HG03378 (cell line): ENCODE results near the gene SULF2.

Source experiments
- ATAC-seq: cut with Tn5 transposase; IDR thresholded peaks from one replicate; pipeline ENCODE4 v1.9.1; 2021; ENCODE audit warnings: mild to moderate bottlenecking, moderate library complexity; ENCODE audit not compliant: unreplicated experiment

SULF2 gene

DNA sequence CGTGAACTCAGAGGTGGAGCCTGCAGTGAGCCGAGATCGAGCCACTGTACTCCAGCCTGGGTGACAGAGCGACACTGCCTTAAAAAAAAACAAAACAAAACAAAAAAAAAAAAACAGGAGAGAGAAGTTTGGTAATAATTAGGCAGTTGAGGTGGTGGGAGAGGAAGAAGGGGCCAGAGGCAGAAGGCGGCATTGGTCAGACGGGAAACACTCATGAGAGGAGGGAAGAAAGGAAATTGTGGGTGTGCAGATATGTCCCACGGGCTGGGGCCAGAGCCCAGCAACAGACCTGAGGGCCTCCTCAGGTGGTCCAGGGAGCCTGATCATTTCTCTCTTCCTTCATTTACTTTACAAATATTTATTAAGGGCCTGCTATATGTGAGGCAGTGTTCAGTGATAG, 20.0 kb downstream of the SULF2 start:
- ATAC-seq: no peak

DNA sequence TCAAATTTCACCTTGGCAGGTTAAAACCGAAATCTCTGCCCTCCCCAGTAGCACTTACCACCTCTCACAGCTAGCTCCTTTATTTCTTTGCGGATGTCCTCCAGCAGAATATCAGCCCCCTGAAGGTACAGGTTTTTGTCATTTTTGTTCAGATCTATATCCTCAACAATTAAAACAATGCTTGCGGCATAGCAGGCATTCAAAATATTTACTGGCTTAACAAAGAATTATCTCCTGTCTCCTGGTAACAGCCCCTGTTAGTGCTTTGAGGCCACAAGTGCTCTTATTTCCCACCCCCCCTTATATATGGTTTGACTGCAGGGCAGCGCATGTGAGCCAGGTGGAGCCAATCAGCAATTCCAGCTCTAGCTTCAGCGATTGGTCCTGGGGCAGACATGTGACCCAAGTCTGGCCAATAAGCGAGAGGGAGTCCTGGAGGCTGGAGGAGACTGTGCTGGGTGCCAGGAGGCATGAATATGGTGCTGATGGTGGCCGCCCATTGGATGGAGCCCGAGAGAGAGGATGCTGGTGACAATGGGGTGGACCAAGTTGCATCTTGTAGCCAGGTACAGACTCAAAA, 21.0 kb downstream of the SULF2 start:
- no peak for ATAC-seq

DNA sequence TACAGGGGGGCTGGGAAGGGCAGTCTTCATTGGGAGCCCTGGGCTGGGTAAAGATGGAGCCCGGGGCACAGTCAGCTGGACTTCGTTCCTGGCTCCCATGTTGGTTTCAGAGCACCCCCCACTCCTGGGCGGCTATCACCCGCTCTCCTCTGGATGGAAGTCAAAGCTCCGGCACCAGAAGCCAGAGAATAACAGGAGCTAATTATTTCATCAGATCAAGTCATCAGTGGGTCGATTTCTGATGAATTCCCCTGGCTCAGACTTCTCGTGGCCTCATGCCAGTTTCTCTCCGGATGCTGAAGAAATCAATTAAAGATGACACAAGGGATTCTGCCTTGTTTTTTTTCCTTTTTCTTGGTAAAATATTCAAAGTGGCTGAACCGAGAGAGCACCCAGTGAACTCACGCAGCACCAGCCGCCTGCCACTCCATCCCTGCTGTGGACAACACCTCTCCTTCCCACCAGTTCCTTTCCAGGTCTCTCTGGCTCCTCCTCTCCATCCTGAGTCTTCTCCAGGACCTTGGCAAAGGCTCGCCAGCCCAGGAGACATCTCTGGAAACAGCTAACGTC, 22.5 kb downstream of the SULF2 start:
- no peak for ATAC-seq

DNA sequence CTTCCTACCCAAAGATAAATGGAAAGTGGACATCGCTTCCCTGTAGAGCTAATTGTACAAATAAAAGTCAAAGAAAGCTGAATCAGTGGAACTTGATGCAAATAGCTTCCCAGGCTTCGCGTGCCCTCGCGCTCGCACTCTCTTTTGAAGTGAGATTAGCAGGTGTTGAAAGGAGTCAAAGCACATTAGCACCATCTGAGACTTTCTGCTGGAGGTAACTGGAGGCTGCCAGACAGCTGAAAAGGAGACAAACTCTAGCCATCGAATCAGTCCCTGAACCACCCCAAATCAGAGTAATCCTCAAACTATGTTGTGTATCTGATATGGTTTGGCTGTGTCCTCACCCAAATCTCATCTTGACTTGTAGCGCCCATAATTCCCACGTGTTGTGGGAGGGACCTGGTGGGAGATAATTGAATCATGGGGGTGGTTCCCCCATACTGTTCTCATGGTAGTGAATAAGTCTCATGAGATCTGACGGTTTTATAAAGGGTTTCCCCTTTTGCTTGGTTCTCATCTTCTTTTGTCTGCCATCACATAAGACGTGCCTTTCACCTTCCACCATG, 23.7 kb downstream of the SULF2 start:
- ATAC-seq: no peak

DNA sequence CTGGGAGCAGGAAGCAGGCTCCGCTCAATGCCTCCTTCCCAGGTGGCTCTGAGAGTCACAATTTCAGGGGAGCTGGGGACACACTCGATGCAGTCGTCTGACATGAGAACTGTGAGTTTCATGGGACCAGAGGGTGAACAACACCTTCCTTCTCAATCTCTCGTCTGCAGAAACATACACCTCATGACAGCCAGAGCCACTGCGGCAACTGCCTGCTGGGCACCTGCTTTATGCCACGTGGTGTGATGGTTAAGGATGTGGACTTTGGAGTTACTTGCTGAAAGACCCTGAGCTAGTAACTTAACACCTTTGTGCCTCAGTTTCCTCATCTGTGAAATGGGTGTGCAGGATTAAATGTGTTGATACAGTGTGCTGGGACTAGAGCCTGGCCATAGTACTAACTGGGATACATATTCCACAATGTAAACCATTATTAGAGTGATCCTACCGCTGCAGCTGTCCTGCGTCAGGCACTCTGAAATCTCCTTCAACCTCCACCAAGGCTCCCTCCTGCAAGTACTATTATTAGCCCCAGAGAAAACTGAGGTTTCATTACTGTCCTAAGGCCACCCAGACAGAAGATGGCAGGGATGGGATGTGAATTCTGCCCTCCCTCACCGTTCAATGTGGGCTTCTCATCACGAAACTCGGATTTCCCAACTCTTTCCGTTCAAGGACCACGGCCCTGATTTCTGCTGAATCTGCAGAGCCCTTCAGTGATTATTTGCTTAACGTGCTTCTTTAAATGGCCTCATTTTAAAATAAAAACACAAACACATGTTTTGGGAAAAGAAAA, 24.4 kb downstream of the SULF2 start:
- ATAC-seq: no peak

DNA sequence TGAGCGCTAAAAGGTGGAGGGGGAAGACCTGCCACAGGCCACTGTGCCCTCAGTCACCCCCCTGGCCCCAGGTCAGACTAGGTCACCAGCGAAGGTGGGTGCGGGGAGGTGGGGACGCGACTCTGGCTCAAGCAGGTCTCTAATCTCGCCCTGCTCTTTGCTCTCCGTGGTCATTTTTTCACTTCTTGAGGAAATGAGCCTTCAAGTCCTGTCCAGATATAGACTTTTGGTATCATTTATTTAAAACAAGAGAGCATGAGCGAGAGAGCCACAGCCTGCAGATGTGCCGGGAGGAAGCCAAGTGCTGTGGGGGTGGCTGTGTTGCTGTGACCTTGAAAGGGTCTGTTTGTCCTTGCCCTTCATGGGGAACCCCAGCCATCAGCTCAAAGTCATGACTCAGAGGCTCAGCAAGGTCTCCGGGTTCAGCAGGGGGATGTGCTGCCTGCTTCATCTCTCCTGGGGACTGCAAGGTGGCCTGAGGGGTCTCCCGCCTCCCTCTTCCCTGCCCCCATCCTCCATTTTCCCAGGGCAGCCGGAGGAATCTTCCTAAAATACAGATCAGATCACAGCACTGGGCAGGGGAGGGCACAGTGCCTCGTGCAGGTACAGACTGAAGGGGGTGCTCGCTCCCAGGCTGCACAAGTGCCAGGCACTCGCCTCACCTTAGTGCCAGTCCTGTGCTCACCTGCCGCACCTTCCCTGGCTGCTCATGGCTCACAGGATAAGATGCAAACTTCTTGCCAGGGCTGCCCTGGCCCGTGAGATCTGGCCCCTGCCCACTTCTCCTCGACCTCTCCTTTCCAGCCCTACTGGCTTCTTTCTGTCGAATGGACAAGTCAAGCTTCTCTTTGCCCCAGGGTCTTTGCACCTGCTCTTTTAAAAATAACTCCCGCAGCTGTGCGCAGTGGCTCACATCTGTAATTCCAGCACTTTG, 26.5 kb downstream of the SULF2 start:
- no peak for ATAC-seq

DNA sequence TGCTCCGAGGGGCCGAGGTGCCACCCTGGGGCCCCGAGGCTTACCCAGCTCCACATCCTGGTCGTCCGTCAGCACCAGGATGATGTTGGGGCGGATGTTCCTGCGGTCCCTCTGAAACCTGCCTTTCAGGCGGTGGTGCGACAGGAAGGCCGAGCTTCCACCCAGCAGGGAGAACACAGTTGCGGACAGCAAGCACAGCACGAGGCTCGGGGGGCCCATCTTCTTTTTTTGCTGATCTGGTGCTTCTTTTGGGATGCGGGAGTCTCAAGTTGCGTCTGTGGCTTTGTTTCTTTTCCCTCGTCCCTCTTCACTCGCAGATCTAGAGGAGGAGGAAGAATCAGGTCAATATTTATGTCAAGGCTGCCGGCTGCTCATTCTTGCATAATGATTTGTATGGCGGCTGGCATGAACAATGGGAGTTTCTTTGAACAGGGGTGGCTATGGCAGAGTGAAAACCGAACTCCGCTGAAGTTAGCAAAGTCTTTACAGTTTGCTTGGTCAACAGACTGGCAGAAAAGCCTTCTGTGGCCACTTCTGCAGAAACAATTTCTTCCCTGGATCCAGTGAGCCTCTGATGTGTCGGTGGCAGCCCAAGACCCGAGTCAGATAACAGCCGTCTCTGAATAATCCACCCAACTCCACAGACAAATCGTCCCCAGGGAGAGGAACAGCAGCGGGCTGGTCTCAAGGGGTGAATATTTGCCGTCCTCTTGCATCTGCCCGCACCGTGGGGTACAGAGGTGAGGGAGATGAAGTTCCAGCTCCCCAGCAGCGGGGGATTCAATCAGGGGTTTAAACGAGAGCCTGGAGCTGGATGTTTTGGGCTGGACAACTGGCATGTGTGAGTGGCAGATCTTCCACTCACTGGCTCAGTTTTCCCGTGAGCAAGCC, 27.9 kb downstream of the SULF2 start:
- no peak for ATAC-seq

DNA sequence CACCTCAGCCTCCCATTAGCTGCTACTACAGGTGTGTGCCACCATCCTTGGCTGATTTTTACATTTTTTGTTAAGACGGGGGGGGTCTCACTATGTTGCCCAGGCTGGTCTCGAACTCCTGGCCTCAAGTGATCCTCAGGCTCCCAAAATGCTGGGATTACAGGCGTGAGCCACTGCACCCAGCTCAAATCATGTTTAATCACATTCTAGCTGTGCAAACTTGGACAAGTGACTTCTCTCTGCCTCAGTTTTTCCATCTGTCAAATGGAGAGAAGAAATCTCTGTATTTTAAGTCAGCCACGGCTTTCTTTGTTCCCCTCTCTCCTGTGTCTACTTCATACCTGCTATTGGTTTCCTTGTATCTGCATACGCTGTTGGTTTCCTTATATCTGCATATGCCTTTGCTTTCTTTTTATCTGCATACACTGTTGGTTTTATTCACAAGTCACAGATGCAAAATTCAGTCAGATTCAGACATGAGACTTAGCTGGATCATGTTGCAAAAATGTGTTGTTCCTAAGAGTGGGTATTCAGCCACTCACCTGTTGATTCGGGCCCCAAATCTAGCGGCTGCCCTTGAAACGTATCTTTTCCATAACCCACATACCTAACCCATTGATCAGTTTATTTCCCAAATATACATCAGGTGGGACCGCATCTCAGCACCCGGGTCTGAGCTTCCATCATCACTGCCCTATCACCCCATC, 30.2 kb downstream of the SULF2 start:
- ATAC-seq: no peak

DNA sequence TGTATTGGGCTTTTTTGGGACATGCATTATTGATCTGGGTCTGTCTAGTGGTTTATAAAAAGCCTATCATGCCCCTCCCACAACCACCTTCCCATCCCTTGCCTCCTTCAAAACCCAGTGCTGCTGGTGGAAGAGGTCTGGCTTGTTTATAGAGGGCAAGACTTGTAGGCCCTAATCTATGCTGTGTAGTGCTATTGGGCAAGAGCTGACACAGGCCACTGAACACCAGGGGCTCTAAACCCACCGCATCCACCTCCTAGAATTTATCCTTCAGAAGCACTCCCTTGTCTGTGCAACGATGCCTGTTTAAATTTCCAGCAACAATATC, 30.9 kb downstream of the SULF2 start:
- no peak for ATAC-seq

DNA sequence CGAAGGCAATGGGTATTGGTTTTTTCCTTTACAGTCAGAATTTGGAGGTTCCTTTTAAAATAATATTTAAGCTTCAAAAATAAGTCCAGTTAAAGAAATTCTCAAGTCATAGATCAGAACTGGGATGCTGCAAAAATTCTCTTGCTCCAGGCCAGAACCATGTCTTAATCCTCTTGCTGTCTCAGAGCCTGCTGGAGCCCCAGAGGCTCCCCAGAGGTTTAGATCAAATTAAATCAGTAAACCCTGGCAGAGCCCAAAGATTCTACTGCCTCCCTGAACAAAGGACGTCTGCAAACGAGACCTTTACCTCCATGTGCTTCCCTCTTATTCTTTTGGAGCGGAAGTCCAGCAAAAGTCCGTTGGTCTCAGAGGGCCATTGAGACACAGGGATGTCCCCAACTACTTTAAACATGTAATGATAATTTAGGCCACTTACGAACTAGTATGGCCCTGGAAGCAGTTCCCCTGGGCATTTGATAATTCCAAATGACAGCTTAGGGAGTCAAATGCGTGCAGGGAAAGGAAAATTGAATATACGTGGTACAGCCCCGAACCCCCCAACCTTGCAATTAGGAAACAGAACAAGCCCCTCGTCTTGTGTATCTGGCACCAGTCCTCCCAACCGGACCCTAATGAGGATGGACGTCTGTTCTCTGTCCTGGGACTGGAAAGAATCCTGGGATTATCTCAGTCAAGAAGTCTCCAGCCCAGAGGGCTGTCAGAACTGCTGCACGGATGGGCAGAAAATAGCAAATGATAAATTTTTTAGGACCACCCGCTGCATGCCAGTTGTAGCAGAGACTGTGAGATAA, 31.5 kb downstream of the SULF2 start:
- ATAC-seq: no peak

DNA sequence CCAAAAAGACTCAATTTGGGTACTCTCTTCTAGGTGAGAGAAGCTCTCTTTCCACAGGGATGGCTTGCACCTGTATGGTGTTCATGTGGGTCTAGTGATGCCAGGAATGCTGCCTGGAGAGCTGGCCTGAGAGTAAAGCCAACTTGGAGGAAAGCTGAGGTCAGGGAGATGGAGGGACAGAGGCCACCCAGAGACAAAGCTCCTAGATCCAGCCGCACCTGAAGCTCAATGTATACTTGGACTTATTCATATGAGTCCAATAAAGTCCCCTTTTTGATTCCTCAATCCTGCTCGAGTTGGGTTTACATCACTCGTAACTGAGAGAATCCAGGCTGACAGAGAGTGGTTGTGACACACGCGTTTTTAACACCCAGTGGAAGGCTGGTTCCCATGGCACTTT, 33.8 kb downstream of the SULF2 start:
- no peak for ATAC-seq

DNA sequence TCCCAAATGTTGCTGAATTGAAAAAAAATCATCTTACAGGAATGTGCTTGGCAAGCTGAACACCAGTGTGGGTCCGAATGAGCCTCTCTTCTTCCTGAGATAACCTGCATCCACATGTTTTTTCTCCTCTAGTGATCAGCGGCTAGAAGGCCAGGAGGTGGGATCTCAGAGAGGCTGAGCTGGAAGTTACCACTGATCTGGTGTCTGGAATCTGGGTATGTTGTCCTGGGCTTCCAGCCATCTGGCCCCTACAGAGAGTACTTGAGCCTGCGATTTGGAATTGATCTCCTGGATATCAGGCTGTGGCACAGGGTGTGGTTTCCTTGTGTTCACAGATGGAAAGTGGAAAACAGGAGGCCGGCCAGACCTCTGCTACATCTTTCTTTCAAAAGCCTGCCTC, 35.9 kb downstream of the SULF2 start:
- ATAC-seq: no peak

DNA sequence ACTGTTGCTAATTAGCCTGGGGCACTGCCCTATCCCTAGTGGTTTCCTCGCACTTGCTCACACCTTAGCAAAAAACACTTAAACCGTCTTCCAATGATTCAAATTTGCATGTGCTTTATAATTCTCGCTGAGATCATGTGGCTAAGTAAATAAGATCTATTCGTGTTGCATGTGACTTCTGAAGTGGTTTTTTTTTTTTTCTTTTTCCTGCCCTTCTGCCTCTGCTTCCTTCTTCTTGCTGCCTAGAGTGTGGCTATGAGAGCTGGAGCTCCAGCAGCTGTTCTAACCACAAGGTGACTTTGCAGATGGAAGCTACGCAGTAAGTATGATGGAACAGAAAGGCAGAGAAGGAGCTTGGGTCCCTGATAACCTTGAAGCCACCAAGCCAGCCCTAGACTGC, 36.5 kb downstream of the SULF2 start:
- ATAC-seq: no peak

DNA sequence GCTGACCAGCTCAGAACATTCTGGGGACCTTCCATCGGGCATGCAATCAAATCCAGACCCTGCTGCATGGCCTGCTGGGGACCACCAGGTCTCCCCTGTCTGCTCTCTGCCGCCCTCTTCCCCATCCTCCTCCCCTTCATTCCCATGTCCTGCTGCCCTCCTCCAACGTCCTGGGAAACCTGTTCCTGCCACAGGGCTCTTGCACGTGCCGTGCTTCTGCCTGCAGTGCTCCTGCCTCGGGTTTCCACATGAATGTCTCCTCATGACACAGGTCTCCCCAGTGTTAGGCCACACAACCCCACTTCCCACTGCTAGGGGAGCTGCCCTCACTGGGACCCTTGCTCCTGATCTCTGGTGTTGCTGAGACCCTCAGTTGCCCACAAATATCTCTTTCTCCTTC, 37.2 kb downstream of the SULF2 start:
- no peak for ATAC-seq

DNA sequence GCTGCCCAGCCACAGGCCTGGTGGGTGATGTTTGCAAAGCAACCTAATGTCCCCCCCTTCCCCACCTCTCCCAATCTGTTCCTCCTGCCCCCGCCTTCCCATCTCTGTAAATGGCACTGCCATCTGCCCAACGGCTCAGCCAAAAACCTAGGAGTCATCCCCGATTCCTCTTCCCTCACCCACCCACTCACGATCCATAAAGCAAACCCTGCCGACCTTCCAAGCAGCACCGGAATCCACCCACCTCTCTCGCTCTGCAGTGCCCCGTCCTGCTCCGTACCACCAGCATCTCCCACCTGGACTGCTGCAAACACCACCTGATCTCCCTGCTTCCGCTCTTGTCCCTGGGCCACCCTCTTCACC, 37.6 kb downstream of the SULF2 start:
- ATAC-seq: no peak

DNA sequence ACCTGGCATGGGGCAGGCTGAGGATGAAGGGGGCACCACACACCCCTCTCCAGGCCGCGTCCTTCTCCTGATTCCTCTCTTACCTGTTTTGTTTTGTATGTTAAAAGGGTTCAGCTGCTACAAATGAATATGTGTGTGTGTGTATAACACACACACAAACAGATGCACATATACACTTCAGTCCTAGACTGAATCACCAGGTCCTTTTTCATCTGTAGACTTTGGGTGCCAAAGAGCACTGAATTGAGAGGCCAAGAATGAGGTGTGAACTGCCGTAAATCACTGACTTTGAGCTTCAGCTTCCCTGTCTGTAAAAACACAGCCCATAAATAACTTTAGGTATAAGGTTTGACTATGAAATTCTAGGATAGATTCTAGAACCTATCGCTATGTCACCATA, 40.5 kb downstream of the SULF2 start:
- no peak for ATAC-seq

DNA sequence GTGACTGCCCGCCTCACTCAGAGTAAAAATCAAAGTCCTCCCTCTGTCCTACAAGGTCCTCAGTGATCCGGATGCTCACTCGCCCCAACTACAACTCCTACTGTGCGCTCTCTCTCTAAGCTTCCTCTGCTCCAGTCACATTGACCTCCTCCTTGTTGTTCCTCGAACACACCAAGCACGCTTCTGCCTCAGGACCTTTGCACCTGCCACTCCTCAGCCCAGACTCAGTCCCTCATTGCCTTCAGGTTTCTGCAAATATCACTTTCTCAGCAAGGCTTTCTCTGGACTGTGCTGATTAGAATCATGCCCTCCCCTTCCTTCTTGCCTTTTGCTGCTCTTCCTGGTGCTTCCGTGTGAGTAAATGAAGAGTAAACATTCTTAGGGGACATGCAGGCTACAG, 41.6 kb downstream of the SULF2 start:
- no peak for ATAC-seq

DNA sequence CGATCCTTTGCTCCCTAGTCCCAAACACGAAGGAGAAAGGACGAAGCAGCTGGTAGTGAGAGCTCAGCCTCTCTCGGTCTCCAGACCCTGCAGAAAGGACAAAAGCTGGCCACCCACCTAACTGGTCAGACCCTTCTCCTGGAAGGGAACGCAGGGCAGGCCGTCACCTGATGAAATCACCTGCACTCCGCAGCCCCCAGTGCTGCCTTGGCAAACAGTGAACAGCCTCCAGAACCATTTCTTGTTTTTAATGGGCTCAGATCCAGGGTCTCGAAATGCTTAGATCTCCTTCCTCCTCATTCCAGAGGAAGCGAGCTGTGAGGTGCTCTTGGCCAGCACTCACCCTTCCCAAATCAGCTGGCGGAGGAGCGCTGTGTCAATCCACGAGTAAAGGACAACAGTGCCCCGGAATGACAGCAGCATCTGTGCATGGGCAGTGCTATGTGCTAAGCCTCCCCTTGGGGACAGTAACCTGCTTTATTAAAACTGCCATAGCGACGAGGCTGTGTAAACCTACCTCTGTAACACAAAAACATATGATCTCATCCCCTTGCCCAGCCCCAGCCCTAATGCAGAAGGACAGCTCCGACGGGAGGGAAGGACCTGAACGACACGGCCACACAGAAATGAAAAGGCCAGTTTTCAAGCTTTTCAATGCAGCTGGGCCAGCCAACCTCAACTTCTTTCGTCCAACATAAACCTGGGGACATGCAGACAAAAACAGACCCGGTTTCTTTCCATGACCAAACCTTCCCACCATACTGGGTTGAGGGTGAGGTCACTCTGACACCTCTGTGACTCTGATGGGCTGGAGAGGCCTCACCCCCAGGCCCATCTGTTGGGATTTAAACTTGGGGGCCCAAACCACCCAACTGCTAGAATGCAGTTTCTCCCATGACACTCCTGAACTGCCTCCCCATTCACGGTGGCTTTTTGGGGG, 43.3 kb downstream of the SULF2 start:
- no peak for ATAC-seq
